Activated T-helper 9 cell treated with anti-CD3 and anti-CD28 coated beads, Interleukin-2, amount 50 U/mL, for 16 hours (primary cell): ENCODE results near the gene ARMH1.
"Not testable (repeated sequence)": the region's sequence is repeated elsewhere in the genome, so short reads cannot be mapped to it uniquely, and the experiment has no call there.

ENCODE experiments used
- DNase-seq: peaks from one replicate; pipeline ENCODE4 v3.0.0-alpha.2; 2020; ENCODE audit warnings: low read depth

Gene ARMH1

DNA sequence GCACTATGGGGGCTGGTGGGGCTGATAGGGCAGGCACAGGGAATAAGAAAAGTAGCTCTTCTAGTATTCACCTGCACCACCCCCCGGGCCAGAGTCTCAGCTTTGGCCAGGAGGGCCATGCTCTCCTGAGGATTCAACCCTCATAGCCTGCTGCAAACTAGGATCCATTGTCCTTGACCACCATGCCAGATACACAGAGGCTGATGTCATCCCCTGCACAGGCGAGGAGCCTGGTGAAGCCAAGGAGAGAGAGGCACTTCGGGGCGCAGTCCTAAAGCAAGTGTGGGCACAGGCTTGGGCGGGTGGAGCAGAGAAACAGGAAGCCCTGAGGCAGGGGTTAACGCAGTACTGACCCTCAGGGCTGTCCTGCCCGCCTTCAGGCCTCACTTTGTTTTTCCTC lies 29.7 kb upstream of the ARMH1 start:
- no peak for DNase-seq

DNA sequence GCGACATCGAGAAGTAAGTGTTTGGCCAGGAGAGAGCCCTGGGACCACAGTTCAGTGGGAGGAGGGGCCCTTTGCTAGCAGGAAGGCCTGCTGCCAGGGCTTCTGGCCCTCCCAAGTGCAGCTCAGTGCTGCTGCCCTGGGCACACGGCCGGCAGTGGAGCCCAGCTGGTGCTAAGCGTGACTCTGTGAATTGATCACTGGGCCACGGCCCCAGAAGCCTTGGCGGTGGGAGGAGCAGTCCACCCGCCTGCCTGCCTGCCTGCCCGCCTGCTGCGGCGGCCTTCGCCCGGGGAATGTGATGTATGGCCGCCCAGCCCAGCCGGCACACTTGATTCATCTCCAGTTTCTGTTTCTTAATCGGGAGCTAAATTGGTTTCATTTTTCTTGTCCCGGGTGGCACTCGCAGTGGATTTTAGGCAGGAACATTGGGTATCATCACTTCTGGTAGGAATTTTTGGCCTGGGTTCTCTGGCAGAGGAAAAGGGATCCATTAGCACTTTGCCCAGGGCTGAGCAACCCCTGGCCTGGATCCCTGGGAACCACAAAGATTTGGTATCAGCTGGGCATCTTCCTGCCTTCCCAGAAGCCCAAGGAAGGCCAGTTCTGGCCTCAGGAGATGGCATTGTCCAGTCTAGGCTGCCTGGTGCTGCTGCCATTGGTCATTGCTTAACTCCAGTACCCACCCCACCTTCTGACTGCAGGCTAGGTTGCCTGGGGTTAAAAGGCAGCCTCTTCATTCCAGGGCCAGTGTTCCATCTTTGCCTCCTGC lies 28.9 kb upstream of the ARMH1 start:
- no peak for DNase-seq

GRCh38 chr1:44646261-44647110 lies 28.0 kb upstream of the ARMH1 start:
- DNase-seq = no peak

DNA sequence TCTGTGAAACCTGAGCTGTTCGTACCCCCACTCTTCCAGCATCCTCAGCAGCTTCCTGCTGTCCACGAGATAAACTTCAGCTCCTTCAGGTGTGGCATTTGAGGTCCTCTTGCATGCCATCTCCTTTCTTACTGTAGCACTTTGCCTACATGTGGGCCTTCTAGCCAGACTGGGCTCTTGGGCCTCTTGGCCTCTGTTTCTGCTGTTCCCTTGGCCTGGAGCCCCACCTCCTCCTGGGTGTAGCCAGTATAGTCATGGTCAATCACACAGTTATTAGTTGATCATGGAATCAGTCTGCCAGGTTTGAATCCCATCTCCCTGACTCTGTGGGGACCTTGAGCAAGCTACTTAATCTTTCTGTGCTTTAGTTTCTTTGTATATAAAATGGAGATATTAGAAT lies 26.6 kb upstream of the ARMH1 start:
- no peak for DNase-seq

- DNase-seq = no peak
Measured at GRCh38 chr1:44648529-44649250, 25.8 kb upstream of the ARMH1 start.

DNA sequence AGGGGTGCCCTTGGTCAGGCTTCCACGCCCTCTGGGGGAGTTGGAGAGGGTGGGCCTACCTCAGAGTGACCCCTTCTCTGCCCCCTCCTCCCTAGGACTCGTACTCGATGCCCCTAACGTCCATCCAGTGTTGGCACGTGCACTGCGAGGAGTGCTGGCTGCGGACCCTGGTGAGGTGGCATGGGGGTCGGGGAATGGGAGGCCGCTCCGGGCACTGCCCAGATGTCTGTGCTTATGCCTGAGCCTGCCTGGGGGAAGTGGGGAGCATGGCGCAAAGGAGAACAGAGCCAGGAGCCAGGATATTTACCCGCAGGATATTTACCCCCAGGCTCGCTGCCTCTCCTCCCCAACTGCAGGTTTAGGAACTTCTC lies 24.7 kb upstream of the ARMH1 start:
- DNase-seq = no peak

- no peak for DNase-seq
Measured at GRCh38 chr1:44650159-44650831, 24.2 kb upstream of the ARMH1 start.

DNA sequence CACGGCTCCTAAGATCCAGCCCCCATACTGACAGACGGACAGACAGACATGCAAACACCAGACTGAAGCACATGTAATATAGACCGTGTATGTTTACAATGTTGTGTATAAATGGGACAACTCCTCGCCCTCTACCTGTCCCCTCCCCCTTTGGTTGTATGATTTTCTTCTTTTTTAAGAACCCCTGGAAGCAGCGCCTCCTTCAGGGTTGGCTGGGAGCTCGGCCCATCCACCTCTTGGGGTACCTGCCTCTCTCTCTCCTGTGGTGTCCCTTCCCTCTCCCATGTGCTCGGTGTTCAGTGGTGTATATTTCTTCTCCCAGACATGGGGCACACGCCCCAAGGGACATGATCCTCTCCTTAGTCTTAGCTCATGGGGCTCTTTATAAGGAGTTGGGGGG lies 23.4 kb upstream of the ARMH1 start:
- DNase-seq = no peak

- DNase-seq = peak; percentile 66
Measured at GRCh38 chr1:44652445-44653106, 21.9 kb upstream of the ARMH1 start.

DNA sequence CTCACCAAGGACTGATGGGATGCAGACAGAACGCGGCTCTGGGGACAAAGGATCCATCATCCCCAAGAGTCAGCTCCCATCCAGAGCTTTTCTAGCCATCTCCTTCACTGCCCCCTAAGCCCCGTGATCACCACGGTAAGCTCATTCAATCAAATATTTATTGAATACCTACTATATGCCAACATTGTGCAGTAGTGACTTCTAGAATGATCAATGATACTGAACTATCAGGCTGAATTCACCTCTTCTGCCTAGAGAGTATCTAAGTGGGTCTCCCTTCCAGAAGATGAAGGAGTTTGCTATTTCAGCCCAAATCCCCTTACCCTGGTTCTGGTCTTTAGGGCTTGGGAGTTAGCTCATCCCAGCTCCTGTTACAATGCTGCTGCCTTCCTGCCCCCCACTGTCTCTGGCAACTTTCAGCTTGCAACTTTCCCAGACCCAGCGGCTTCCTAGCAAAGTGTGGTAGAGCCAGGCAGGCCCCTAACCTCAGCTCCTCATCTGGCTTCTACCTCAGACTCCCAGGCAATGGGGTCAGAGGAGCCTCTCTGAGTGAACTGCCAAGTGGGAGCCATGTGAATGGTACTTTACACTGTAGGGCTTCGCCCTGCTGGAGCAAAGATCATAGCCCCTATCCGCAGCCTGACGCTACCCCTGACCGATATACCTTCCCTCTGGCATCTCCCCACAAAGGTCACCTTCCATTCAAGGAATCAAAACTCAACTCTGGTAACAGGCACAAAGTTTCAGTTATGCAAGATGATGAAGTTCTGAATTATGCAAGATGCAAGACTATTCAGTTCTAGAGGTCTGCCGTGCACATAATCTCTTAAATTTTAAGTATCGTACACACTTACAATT lies 21.2 kb upstream of the ARMH1 start:
- DNase-seq = no peak

DNA sequence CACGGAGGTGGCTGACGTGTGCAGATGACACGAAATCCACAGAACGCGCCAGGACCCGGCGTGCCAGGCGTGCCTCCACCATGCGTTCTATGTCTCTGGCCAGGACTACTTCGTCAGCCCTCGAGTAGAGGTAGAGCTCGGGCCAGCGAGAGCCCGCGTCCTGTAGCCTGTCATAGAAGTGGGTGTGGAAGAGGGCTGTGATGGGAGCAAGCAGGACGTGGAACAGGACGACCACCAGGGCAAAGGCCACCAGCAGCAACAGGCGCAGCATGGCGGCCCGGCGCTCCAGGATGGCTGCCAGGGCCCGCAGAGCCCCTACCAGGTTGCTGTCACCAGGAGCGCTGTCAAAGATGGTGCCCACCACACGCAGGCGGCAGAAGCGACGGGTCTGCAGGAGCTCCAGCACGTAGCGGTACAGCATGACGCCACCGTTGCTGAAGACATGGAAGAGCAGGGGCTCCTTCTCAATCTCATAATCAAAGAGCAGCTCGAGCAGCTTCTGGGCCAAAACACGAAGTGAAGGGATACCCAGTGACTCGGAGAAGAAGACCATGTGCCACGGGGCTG lies 19.8 kb upstream of the ARMH1 start:
- DNase-seq = no peak

DNA sequence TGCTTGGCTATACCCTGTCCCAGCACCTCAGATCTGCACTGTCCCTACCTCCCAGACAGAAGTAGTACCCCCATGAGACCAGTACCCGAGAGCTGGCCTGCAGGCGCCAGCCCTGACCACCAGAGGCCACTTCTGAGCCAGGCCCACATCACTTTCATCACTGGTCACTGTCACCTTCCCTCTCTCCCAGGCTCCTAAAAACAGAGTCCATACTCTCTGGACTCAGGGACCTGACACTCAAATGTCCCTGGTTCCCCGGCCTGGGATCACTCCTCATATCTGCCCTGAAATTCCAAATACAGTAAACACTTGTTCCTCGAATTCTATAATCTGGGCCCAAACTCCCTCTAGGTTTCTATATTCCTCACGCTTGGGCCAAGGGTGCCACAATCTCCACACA lies 18.9 kb upstream of the ARMH1 start:
- DNase-seq = no peak

GRCh38 chr1:44659566-44659965 lies 14.9 kb upstream of the ARMH1 start:
- no peak for DNase-seq

GRCh38 chr1:44660176-44660575 lies 14.3 kb upstream of the ARMH1 start:
- DNase-seq = no peak

GRCh38 chr1:44661781-44662682 lies 12.5 kb upstream of the ARMH1 start:
- DNase-seq = no peak

- DNase-seq = no peak
Measured at GRCh38 chr1:44662683-44663030, 11.9 kb upstream of the ARMH1 start.

DNA sequence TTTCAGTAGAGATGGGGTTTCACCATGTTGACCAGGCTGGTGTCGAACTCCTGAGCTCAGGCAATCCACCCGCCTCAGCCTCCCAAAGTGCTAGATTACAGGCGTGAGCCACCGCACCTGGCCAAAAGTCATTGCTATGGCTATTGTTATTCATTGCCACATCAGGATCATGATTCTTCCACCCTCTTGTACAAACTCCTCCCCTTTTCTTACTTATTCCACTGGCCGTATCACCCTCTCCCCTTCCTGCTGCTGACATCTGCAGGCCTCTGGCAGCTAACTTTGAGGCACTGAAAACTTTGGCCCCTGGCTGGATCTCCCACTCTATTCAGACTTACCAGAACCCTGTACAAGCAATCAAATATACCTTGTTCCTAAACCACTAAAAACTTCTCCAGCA lies 11.1 kb upstream of the ARMH1 start:
- DNase-seq = no peak

DNA sequence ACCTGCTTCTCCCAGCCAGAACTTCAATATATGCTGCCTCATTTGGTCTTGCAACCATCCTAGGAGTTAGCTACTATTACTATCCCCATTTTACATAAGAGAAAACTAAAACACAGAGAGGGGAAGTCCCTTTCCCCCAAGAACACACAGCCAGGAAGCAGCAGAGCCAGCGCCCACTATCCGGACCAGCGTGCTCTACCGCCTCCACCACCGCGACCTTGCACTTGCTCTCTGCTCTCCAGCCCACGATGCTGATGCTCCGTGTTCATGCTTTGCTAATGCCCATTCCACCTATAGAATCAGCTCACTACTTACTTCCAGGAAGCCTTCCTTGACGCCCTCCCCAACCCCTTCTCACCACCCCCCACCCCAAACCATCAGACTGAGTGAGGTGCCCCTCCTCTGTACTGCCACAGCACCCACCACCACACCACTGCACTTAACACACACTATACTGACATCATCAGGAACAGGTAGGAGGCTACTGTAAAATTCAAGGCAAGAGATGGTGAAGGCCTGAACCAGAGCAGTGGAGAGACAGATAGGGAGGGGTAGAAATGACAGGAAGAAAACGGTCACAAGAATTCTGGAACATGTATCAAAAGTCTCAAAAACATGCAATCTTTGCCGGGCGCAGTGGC lies 9.7 kb upstream of the ARMH1 start:
- DNase-seq = peak; percentile 9

GRCh38 chr1:44666719-44667118 lies 7.8 kb upstream of the ARMH1 start:
- DNase-seq = not testable (repeated sequence)
